Tibial artery (tissue), 4 donors: Measurements from ENCODE around the gene POLDIP3.
"Not testable (repeated sequence)": the region's sequence is repeated elsewhere in the genome, so short reads cannot be mapped to it uniquely, and the experiment has no call there.

Experiments
- DNase-seq, 2 donors: peaks; one replicate each; pipeline ENCODE4 v3.0.0-alpha.2; 2019
- H3K27ac ChIP-seq, 2 donors: fragments of 200-600 bp; sonication (generic) in 1 of 2; 1 replicate in 1 of 2; 2 replicates in 1 of 2; pipeline ENCODE4 v1.5.1; 2018 to 2019; ENCODE audit warnings: mild to moderate bottlenecking in 1 of 2
- H3K27me3 ChIP-seq, 2 donors: fragments of 200-600 bp; sonication (generic) in 1 of 2; one replicate each; pipeline versions ENCODE4 v1.5.1 to v1.6.0; 2016 to 2019
- H3K36me3 ChIP-seq, 3 donors: fragments of 200-600 bp; sonication (generic) in 2 of 3; one replicate each; pipeline ENCODE4 v1.5.1; 2016 to 2019; ENCODE audit warnings: mild to moderate bottlenecking in 2 of 3
- H3K4me1 ChIP-seq, 4 donors: fragments of 200-600 bp; sonication (generic) in 2 of 4; 1 replicate in 3 of 4; 2 replicates in 1 of 4; pipeline ENCODE4 v1.5.1; 2016 to 2019
- H3K4me3 ChIP-seq, 2 donors: fragments of 200-600 bp; sonication (generic) in 1 of 2; 1 replicate in 1 of 2; 2 replicates in 1 of 2; pipeline ENCODE4 v1.5.1; 2018 to 2019; ENCODE audit warnings: mild to moderate bottlenecking in 2 of 2
- H3K9me3 ChIP-seq, 3 donors: fragments of 200-600 bp; sonication (generic) in 1 of 3; one replicate each; pipeline ENCODE4 v1.5.1; 2016 to 2019
- intact Hi-C: fragments of 100-400 bp; cut with DNase I; formaldehyde crosslinking; loops from one replicate; pipeline ENCODE4 v1.15.0; 2023; ENCODE audit warnings: low total_unique reads
- TF ChIP-seq, protein P1 (sequence below), 2 experiments: fragments of 200-600 bp in 1 of 2; fragments of 450-650 bp in 1 of 2; IDR thresholded peaks; one replicate each; pipeline ENCODE4 v1.5.1; 2017 to 2019; ENCODE audit warnings: antibody characterized with exemption in 2 of 2, mild to moderate bottlenecking in 1 of 2, moderate library complexity in 1 of 2

POLDIP3 gene

DNA sequence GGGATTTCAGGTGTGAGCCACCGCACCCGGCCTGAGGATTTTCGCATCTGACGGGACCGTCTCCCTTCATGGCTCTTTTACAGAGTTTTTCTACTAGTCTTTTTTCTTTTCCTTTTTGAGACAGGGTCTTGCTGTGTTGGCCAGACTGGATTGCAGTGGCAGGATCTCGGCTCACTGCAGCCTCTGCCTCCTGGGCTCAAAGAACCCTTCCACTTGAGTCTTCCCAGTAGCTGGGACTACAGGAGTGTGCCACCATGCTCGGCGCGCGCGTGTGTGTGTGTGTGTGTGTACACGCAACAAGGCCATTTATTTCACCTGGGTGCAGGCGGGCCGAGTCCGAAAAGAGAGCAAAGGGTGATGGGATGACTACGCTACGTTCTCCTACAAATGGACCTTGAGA, 50.0 kb downstream of the POLDIP3 start:
- H3K4me1 ChIP-seq, result no peaks in the 10 kb centered on the region
- no peak overlapping the region for H3K27ac ChIP-seq
- H3K27me3 ChIP-seq, result no peaks in the 10 kb centered on the region
- H3K4me3 ChIP-seq, result no peak overlapping the region
- no peak for DNase-seq
- intact Hi-C loops, result no loop called here
- TF ChIP-seq, protein P1, sequence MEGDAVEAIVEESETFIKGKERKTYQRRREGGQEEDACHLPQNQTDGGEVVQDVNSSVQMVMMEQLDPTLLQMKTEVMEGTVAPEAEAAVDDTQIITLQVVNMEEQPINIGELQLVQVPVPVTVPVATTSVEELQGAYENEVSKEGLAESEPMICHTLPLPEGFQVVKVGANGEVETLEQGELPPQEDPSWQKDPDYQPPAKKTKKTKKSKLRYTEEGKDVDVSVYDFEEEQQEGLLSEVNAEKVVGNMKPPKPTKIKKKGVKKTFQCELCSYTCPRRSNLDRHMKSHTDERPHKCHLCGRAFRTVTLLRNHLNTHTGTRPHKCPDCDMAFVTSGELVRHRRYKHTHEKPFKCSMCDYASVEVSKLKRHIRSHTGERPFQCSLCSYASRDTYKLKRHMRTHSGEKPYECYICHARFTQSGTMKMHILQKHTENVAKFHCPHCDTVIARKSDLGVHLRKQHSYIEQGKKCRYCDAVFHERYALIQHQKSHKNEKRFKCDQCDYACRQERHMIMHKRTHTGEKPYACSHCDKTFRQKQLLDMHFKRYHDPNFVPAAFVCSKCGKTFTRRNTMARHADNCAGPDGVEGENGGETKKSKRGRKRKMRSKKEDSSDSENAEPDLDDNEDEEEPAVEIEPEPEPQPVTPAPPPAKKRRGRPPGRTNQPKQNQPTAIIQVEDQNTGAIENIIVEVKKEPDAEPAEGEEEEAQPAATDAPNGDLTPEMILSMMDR (IDR thresholded peaks at IDR 0.05), result no peak
- peaks cover 0 to 31% (median 0%) of the 10 kb centered on the region in 3 donors for H3K36me3 ChIP-seq
- H3K9me3 ChIP-seq, result no peaks in the 10 kb centered on the region

DNA sequence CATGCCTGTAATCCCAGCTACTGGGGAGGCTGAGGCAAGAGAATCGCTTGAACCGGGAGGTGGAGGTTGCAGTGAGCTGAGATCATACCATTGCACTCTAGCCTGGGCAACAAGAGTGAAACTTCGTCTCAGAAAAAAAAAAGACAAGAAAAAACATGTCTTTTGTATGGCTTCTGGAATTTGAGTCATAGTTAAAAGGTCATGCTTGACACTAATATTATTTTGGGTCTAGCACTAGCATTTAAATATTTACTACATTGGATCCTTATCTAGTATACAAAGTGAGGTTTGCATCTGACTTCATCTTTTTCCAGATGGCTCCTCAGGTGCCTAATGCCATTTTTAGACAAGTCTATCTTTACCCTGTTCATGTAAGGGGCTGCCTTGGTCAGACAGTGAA, 50.7 kb downstream of the POLDIP3 start:
- H3K27ac ChIP-seq, H3K4me1 ChIP-seq, H3K4me3 ChIP-seq, DNase-seq, intact Hi-C loops, H3K9me3 ChIP-seq, H3K27me3 ChIP-seq: not testable (repeated sequence)
- peaks cover 0 to 24% (median 0%) of the 10 kb centered on the region in 3 donors for H3K36me3 ChIP-seq

DNA sequence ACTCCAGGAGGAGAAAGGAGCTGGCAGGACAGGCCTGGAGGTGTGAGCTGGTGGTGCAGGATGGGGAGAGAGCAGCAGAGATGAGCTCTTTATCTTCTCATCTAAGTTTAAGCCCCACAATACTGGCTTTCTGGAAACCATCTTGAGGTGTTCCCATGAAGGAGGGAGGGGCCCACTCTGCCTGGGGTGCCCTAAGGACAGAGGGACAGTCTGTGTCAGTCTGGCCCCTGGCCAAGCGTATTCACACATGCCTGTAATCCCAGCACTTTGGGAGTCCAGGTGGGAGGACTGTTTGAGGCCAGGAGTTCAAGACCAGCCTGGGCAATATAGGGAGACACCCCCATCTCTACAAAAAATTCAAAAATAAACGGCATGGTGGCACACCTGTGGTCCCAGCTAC, 52.0 kb downstream of the POLDIP3 start:
- DNase-seq, result no peak
- TF ChIP-seq, protein P1 (IDR thresholded peaks at IDR 0.05), result no peak
- intact Hi-C loops, result no loop called here
- H3K4me3 ChIP-seq, result no peak overlapping the region
- peaks cover 0 to 24% (median 0%) of the 10 kb centered on the region in 3 donors for H3K36me3 ChIP-seq
- no peaks in the 10 kb centered on the region for H3K9me3 ChIP-seq
- H3K27ac ChIP-seq, result no peak overlapping the region
- H3K4me1 ChIP-seq, result no peaks in the 10 kb centered on the region
- no peaks in the 10 kb centered on the region for H3K27me3 ChIP-seq

DNA sequence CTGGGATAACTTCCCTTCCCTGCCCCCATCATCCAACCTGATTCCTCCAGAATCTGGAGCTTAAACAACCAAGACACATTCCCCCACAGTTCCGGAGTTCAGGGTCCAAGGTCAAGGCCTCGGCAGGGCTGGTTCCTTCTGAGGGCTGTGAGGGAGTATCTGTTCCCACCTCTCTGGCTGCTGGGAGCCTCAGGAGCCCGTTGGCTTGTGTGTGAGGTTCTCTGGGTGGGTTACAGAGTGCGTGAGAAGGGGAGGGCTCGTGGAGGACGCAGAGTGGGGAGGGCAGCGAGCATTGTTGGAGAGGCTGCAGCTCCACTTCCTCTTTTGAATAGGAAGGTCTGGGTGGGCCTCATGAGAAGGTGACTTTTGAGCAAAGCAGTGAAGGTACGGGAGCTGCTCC, 52.4 kb downstream of the POLDIP3 start:
- no peaks in the 10 kb centered on the region for H3K4me1 ChIP-seq
- H3K36me3 ChIP-seq, result peaks cover 0 to 24% (median 0%) of the 10 kb centered on the region in 3 donors
- no peak for DNase-seq
- no peaks in the 10 kb centered on the region for H3K27me3 ChIP-seq
- no peaks in the 10 kb centered on the region for H3K9me3 ChIP-seq
- TF ChIP-seq, protein P1 (IDR thresholded peaks at IDR 0.05), result no peak
- H3K4me3 ChIP-seq, result no peak overlapping the region
- intact Hi-C loops, result no loop called here
- no peak overlapping the region for H3K27ac ChIP-seq

DNA sequence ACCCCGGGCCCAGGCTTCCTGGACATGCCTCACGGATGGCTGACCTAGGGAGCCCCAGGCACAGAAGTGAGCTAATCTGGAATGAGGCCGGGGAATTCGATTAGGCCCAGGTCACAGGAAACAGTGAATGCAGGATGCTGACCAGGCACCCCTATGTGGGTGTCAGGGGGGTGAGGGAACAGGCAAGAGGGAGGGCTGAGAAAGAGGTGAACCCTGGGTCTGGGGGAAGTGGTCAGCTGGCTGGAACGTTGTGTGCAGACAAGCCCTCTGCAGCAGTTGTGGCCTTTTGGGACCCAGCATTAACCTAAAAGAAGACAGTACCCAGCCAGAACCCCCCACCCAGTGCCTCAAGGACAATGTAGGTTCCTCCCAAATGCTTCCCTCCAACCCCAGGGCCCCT, 52.8 kb downstream of the POLDIP3 start:
- H3K27me3 ChIP-seq, result no peaks in the 10 kb centered on the region
- H3K36me3 ChIP-seq, result peaks cover 0 to 24% (median 0%) of the 10 kb centered on the region in 3 donors
- TF ChIP-seq, protein P1 (IDR thresholded peaks at IDR 0.05), result no peak
- H3K4me3 ChIP-seq, result no peak overlapping the region
- intact Hi-C loops, result no loop called here
- H3K9me3 ChIP-seq, result no peaks in the 10 kb centered on the region
- no peak for DNase-seq
- no peaks in the 10 kb centered on the region for H3K4me1 ChIP-seq
- H3K27ac ChIP-seq, result no peak overlapping the region

DNA sequence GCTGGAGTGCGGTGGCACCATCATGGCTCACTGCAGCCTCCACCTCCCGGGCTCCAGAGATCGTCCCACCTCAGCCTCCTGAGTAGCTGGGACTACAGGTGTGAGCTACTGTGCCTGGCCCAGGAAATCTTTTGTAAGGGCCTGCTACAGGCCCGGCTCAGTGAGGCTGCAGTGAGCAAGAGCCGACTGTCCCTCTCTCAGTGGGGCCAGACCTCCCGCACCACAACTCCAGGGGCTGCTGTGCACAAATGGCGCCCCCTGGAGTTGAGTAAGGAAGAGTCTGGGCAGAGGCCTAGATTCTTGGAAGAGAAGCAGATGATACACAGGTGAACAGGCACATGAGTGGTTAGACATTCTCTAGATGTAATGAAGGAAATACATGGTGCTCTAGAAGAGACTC, 53.9 kb downstream of the POLDIP3 start:
- H3K4me1 ChIP-seq, result no peaks in the 10 kb centered on the region
- no peak for DNase-seq
- no peak overlapping the region for H3K4me3 ChIP-seq
- H3K27me3 ChIP-seq, result no peaks in the 10 kb centered on the region
- intact Hi-C loops, result no loop called here
- peaks cover 0 to 18% (median 0%) of the 10 kb centered on the region in 3 donors for H3K36me3 ChIP-seq
- TF ChIP-seq, protein P1 (IDR thresholded peaks at IDR 0.05), result peak in 1 of 2 experiments; percentile 9
- no peaks in the 10 kb centered on the region for H3K9me3 ChIP-seq
- no peak overlapping the region for H3K27ac ChIP-seq
